Stomach (tissue), 9 donors: ENCODE results near the gene SCGB2A2. TPM values are rescaled to one million over a fixed set of nuclear protein-coding genes. Genes with fewer than 3 reads are reported as not detected.

Experiments used
- DNase-seq, 2 donors: peaks; one replicate each; pipeline versions ENCODE4 v3.0.0 to v3.0.0-alpha.2; 2013 to 2019
- H3K27ac ChIP-seq, 5 donors: fragments of 200-600 bp in 4 of 5; sonication (generic) in 4 of 5; one replicate each; pipeline ENCODE4 v1.5.1; 2013 to 2019; ENCODE audit warnings: mild to moderate bottlenecking in 1 of 5, moderate library complexity in 1 of 5
- H3K27me3 ChIP-seq, 3 donors: fragments of 200-600 bp; sonication (generic); one replicate each; pipeline ENCODE4 v1.5.1; 2017 to 2019; ENCODE audit warnings: mixed run types in 1 of 3
- H3K36me3 ChIP-seq, 4 donors: fragments of 200-600 bp; sonication (generic); 1 replicate in 3 of 4; 2 replicates in 1 of 4; pipeline ENCODE4 v1.5.1; 2016 to 2019
- H3K4me1 ChIP-seq, 4 donors: fragments of 200-600 bp; sonication (generic); one replicate each; pipeline ENCODE4 v1.5.1; 2016 to 2019
- H3K4me3 ChIP-seq, 4 donors: fragments of 200-600 bp; sonication (generic) in 3 of 4; one replicate each; pipeline ENCODE4 v1.5.1; 2016 to 2019; ENCODE audit warnings: mild to moderate bottlenecking in 1 of 4
- H3K9me3 ChIP-seq, 4 donors: fragments of 200-600 bp; sonication (generic); one replicate each; pipeline ENCODE4 v1.5.1; 2016 to 2019
- EP300 ChIP-seq: sonication (generic); formaldehyde crosslinking; IDR thresholded peaks from one replicate; pipeline ENCODE4 v1.6.1; 2017; ENCODE audit warnings: antibody characterized with exemption
- POLR2A ChIP-seq, 4 donors: fragments of 450-650 bp; IDR thresholded peaks; one replicate each; pipeline ENCODE4 v1.6.1; 2016; ENCODE audit warnings: antibody characterized with exemption in 4 of 4, control low read depth in 2 of 4, mild to moderate bottlenecking in 1 of 4, moderate library complexity in 1 of 4
- POLR2AphosphoS5 ChIP-seq, 3 donors: sonication (generic); formaldehyde crosslinking; IDR thresholded peaks; one replicate each; pipeline ENCODE4 v1.6.1; 2016; ENCODE audit warnings: antibody characterized with exemption in 3 of 3
- WGBS, 5 donors: extraction: QIAGEN DNeasy Blood & Tissue Kit in 3 of 5; methylation state at CpG; one replicate each; pipeline versions ENCODE4 v1.1.5 to v1.1.7; 2013 to 2018; 5-methylcytosine and 5-hydroxymethylcytosine counted together
- intact Hi-C: fragments of 100-400 bp; cut with DNase I; formaldehyde crosslinking; loops from one replicate; pipeline ENCODE4 v1.15.1; 2023; ENCODE audit warnings: low total_unique reads
- polyA plus RNA-seq, 3 donors: library from polyadenylated mRNA; stranded (reverse); fragments of 200-250 nt; gene quantifications; one replicate each; pipeline ENCODE4 v1.2.3, GENCODE V29; 2013
- total RNA-seq, 5 donors: library from RNA; depleted of rRNA; stranded (reverse); fragments of >200 nt; gene quantifications; one replicate each; pipeline versions ENCODE4 v1.1.0 to v1.2.3, GENCODE V29; 2014 to 2016
- TF ChIP-seq, protein P1 (sequence below), 7 experiments: fragments of 450-650 bp in 4 of 7; fragments of 200-600 bp in 3 of 7; sonication (generic) in 3 of 7; IDR thresholded peaks; one replicate each; pipeline ENCODE4 v1.5.1; 2016 to 2019; ENCODE audit warnings: antibody characterized with exemption in 7 of 7, control low read depth in 2 of 7, mild to moderate bottlenecking in 1 of 7
- donor health status: healthy with polysubstance abuse.
- donor health status: Bipolar disorder and iron deficiency.
- donor health status: healthy.

Gene SCGB2A2
- total and polyA plus RNA-seq, 8 donors, result 0.35 TPM; not detected in 7

DNA sequence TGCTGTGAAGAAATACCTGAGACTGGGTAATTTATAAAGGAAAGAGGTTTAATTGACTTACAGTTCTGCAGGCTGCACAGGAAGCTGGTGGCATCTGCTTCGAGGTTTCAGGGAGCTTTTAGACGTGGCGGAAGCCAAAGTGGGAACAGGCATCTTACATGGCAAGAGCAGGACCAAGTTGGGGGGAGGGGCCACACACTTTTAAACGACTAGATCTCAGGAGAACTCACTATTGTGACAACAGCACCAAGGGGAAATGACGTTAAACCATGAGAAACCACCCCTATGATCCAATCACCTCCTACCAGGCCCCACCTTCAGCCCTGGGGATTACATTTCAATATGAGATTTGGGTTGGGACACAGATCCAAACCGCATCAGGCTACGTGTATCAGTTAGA lies 40.0 kb downstream of the SCGB2A2 start:
- H3K4me3 ChIP-seq, result no peak overlapping the region
- TF ChIP-seq POLR2A (IDR thresholded peaks at IDR 0.05) (no peak), EP300 (no peak), POLR2AphosphoS5 (IDR thresholded peaks at IDR 0.05) (no peak)
- TF ChIP-seq, protein P1, sequence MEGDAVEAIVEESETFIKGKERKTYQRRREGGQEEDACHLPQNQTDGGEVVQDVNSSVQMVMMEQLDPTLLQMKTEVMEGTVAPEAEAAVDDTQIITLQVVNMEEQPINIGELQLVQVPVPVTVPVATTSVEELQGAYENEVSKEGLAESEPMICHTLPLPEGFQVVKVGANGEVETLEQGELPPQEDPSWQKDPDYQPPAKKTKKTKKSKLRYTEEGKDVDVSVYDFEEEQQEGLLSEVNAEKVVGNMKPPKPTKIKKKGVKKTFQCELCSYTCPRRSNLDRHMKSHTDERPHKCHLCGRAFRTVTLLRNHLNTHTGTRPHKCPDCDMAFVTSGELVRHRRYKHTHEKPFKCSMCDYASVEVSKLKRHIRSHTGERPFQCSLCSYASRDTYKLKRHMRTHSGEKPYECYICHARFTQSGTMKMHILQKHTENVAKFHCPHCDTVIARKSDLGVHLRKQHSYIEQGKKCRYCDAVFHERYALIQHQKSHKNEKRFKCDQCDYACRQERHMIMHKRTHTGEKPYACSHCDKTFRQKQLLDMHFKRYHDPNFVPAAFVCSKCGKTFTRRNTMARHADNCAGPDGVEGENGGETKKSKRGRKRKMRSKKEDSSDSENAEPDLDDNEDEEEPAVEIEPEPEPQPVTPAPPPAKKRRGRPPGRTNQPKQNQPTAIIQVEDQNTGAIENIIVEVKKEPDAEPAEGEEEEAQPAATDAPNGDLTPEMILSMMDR (IDR thresholded peaks at IDR 0.05), result no peak
- H3K4me1 ChIP-seq, result no peaks in the 10 kb centered on the region
- H3K36me3 ChIP-seq, result no peaks in the 10 kb centered on the region
- H3K9me3 ChIP-seq, result peaks cover 0 to 7% (median 2%) of the 10 kb centered on the region in 4 donors
- peaks cover 0 to 37% (median 8%) of the 10 kb centered on the region in 3 donors for H3K27me3 ChIP-seq
- no peak overlapping the region for H3K27ac ChIP-seq
- WGBS, 5 donors, result 51 to 58% (median 56%) methylated on average over 7 of the region's 7 CpGs
- DNase-seq, result no peak
- intact Hi-C loops, result loop anchor here (5.0 kb wide), 1 partner anchor 138 kb away; no protein-coding TSS in a partner anchor

DNA sequence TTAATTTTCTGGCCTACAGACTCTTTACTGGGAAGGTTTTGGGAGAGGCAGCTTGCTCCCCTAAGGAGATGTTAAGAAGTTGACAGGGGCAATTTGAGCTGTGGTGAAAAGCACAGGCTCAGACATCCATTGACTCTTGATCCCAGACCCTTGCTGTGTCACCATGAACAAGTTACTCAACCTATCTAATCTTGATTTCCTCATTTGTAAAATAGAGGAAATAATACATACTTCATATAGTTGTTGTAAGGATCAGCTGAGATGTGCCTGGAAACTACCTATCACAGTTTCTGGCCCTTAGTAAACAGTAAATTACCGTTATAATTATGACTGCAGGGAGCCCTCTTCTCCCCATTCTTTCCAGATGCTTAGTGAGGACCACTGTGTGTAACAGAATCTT lies 45.5 kb downstream of the SCGB2A2 start:
- Histone ChIP-seq H3K4me1 (no peaks in the 10 kb centered on the region), H3K27ac (no peak overlapping the region), H3K4me3 (no peak overlapping the region), H3K36me3 (no peaks in the 10 kb centered on the region), H3K27me3 (peaks cover 0 to 30% (median 0%) of the 10 kb centered on the region in 3 donors), H3K9me3 (no peaks in the 10 kb centered on the region)
- TF ChIP-seq EP300, result no peak
- WGBS, 5 donors, result 57 to 79% (median 65%) methylated on average over 1 of the region's 1 CpG
- no peak for DNase-seq
- intact Hi-C loops, result no loop called here

DNA sequence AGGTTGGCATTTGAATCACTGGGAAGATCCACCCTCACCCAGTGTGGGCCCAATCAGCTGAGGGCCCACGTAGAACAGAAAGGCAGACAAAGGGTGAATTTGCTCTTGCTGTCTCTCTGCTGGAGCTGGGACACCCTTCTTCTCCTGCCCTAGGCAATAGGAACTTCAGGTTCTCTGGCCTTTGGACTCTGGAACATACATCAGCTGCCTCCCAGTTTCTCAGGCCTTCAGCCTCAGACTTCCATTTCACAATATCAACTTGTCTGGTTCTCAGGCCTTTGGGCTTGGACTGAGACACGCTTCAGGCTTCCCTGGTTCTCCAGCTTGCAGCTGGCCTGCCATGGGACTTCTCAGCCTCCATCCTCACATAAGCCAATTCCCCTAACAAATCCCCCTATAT lies 52.6 kb downstream of the SCGB2A2 start:
- intact Hi-C loops, result no loop called here
- 77 to 91% (median 86%) methylated on average over 2 of the region's 2 CpGs for WGBS, 5 donors
- Histone ChIP-seq H3K4me3 (no peak overlapping the region), H3K27me3 (peaks cover 0 to 7% (median 0%) of the 10 kb centered on the region in 3 donors), H3K36me3 (no peaks in the 10 kb centered on the region), H3K27ac (no peak overlapping the region), H3K9me3 (no peaks in the 10 kb centered on the region), H3K4me1 (peaks cover 0 to 18% (median 0%) of the 10 kb centered on the region in 4 donors)
- TF ChIP-seq, protein P1 (IDR thresholded peaks at IDR 0.05), result no peak
- no peak for TF ChIP-seq EP300
- no peak for TF ChIP-seq POLR2AphosphoS5 (IDR thresholded peaks at IDR 0.05)
- no peak for TF ChIP-seq POLR2A (IDR thresholded peaks at IDR 0.05)
- DNase-seq, result no peak

Other genes with a start within 250 kb of the SCGB2A2 start
- 10 to 100 TPM in 3 of 5 donors, 1 to 10 TPM in 2; 4.1 to 32.1 (median 14.3) TPM for gene INCENP, start 146.1 kb upstream of the SCGB2A2 start, total RNA-seq
- gene INCENP, start 146.1 kb upstream of the SCGB2A2 start, polyA plus RNA-seq, result 1 to 10 TPM; 2.6 to 5.6 (median 4.5) TPM
- gene SCGB1D1, start 79.9 kb upstream of the SCGB2A2 start, total RNA-seq, result not detected
- not detected for gene SCGB1D1, start 79.9 kb upstream of the SCGB2A2 start, polyA plus RNA-seq
- 10 to 100 TPM in 1 of 5 donors, 1 to 10 TPM in 1, not detected in 3; 1.3 to 34.8 TPM for gene SCGB2A1, start 61.5 kb upstream of the SCGB2A2 start, total RNA-seq
- gene SCGB2A1, start 61.5 kb upstream of the SCGB2A2 start, polyA plus RNA-seq, result 10 to 100 TPM in 2 of 3 donors, 1 to 10 TPM in 1; 4.4 to 17.1 (median 12.4) TPM
- not detected for gene SCGB1D2, start 27.9 kb upstream of the SCGB2A2 start, total RNA-seq
- gene SCGB1D2, start 27.9 kb upstream of the SCGB2A2 start, polyA plus RNA-seq, result not detected
- gene SCGB1D4, start 28.9 kb downstream of the SCGB2A2 start, total RNA-seq, result not detected
- gene SCGB1D4, start 28.9 kb downstream of the SCGB2A2 start, polyA plus RNA-seq, result not detected
- 10 to 100 TPM in 4 of 5 donors, 1 to 10 TPM in 1; 2.9 to 82.0 (median 57.6) TPM for gene ASRGL1, start 67.3 kb downstream of the SCGB2A2 start, total RNA-seq
- gene ASRGL1, start 67.3 kb downstream of the SCGB2A2 start, polyA plus RNA-seq, result 10 to 100 TPM; 11.0 to 32.7 (median 16.3) TPM
- gene SCGB1A1, start 148.9 kb downstream of the SCGB2A2 start, total RNA-seq, result 10 to 100 TPM in 1 of 5 donors, 1 to 10 TPM in 1, not detected in 3; 2.6 to 11.2 TPM
- gene SCGB1A1, start 148.9 kb downstream of the SCGB2A2 start, polyA plus RNA-seq, result 10 to 100 TPM in 1 of 3 donors, not detected in 2; 53.9 TPM